Liver (tissue), 9 donors: ENCODE measurements around the gene GABRA4. TPM values are rescaled to one million over a fixed set of nuclear protein-coding genes. Genes with fewer than 3 reads are reported as not detected.

Experiments used
- DNase-seq: peaks from one replicate; pipeline ENCODE4 v3.0.0-alpha.2; 2017; ENCODE audit warnings: low spot score
- H3K27ac ChIP-seq, 2 donors: one replicate each; pipeline ENCODE4 v1.7.0; 2013; ENCODE audit warnings: inconsistent platforms in 2 of 2, low read length in 2 of 2, control low read depth in 1 of 2, low read depth in 1 of 2, mild to moderate bottlenecking in 1 of 2
- H3K27me3 ChIP-seq, 4 donors: one replicate each; pipeline versions ENCODE4 v1.6.1 to v1.7.0; 2013; ENCODE audit warnings: low read length in 3 of 4, inconsistent platforms in 1 of 4, mild to moderate bottlenecking in 1 of 4, moderate library complexity in 1 of 4; ENCODE audit not compliant: control insufficient read depth in 4 of 4, insufficient read depth in 4 of 4
- H3K36me3 ChIP-seq, 4 donors: one replicate each; pipeline versions ENCODE4 v1.6.1 to v1.7.0; 2013; ENCODE audit warnings: low read length in 3 of 4, mild to moderate bottlenecking in 3 of 4, low read depth in 1 of 4, moderate library complexity in 1 of 4; ENCODE audit not compliant: control insufficient read depth in 4 of 4, insufficient read depth in 3 of 4
- H3K4me1 ChIP-seq, 4 donors: one replicate each; pipeline versions ENCODE4 v1.6.1 to v1.7.0; 2013; ENCODE audit warnings: low read length in 3 of 4, mild to moderate bottlenecking in 3 of 4, moderate library complexity in 1 of 4; ENCODE audit not compliant: control insufficient read depth in 4 of 4, insufficient read depth in 4 of 4
- H3K4me3 ChIP-seq, 3 donors: one replicate each; pipeline versions ENCODE4 v1.6.1 to v1.7.0; 2013; ENCODE audit warnings: low read length in 3 of 3, control low read depth in 1 of 3, low read depth in 1 of 3, mild to moderate bottlenecking in 1 of 3
- H3K9ac ChIP-seq, 2 donors: one replicate each; pipeline ENCODE4 v1.7.0; 2013; ENCODE audit warnings: low read length in 2 of 2, mild to moderate bottlenecking in 2 of 2, moderate library complexity in 2 of 2, control low read depth in 1 of 2, low read depth in 1 of 2
- H3K9me3 ChIP-seq, 4 donors: one replicate each; pipeline versions ENCODE4 v1.6.1 to v1.7.0; 2013; ENCODE audit warnings: low read length in 3 of 4; ENCODE audit not compliant: control insufficient read depth in 4 of 4
- EGR1 ChIP-seq, 2 donors: IDR thresholded peaks; 2 replicates each; pipeline ENCODE4 v1.6.1; 2016 to 2018; ENCODE audit warnings: antibody characterized with exemption in 2 of 2, low read depth in 2 of 2
- FOXA1 ChIP-seq: IDR thresholded peaks from 2 replicates; pipeline ENCODE4 v1.6.1; 2016; ENCODE audit warnings: antibody characterized with exemption
- FOXA2 ChIP-seq: IDR thresholded peaks from 2 replicates; pipeline ENCODE4 v1.6.1; 2016; ENCODE audit warnings: antibody characterized with exemption
- GABPA ChIP-seq, 2 donors: IDR thresholded peaks in 1 of 2; conservative IDR thresholded peaks in 1 of 2; 2 replicates each; pipeline ENCODE4 v1.6.1; 2016; ENCODE audit warnings: antibody characterized with exemption in 2 of 2, mild to moderate bottlenecking in 1 of 2, moderate library complexity in 1 of 2
- HNF4A ChIP-seq, 2 donors: conservative IDR thresholded peaks; 2 replicates each; pipeline ENCODE4 v1.6.1; 2016; ENCODE audit warnings: antibody characterized with exemption in 2 of 2, mild to moderate bottlenecking in 2 of 2
- HNF4G ChIP-seq: IDR thresholded peaks from 2 replicates; pipeline ENCODE4 v1.6.1; 2016; ENCODE audit warnings: antibody characterized with exemption
- JUND ChIP-seq, 2 donors: IDR thresholded peaks; 2 replicates each; pipeline ENCODE4 v1.6.1; 2016; ENCODE audit warnings: antibody characterized with exemption in 2 of 2
- NR2F2 ChIP-seq: IDR thresholded peaks from 2 replicates; pipeline ENCODE4 v1.6.1; 2016; ENCODE audit warnings: antibody characterized with exemption
- RAD21 ChIP-seq, 2 donors: IDR thresholded peaks; 2 replicates each; pipeline ENCODE4 v1.6.1; 2016; ENCODE audit warnings: antibody characterized with exemption in 2 of 2, mild to moderate bottlenecking in 2 of 2
- REST ChIP-seq: IDR thresholded peaks from 2 replicates; pipeline ENCODE4 v1.6.1; 2016; ENCODE audit warnings: antibody characterized with exemption, mild to moderate bottlenecking
- RXRA ChIP-seq, 2 donors: IDR thresholded peaks; 2 replicates each; pipeline ENCODE4 v1.6.1; 2017 to 2018; ENCODE audit warnings: antibody characterized with exemption in 2 of 2, mild to moderate bottlenecking in 1 of 2
- SP1 ChIP-seq: IDR thresholded peaks from 2 replicates; pipeline ENCODE4 v1.6.1; 2018; ENCODE audit warnings: antibody characterized with exemption, mild to moderate bottlenecking
- TAF1 ChIP-seq: conservative IDR thresholded peaks from 2 replicates; pipeline ENCODE4 v1.6.1; 2016; ENCODE audit warnings: antibody characterized with exemption, mild to moderate bottlenecking
- YY1 ChIP-seq: IDR thresholded peaks from 2 replicates; pipeline ENCODE4 v1.6.1; 2016; ENCODE audit warnings: antibody characterized with exemption, mild to moderate bottlenecking
- ZBTB33 ChIP-seq: IDR thresholded peaks from 2 replicates; pipeline ENCODE4 v1.6.1; 2016; ENCODE audit warnings: antibody characterized with exemption
- WGBS: extraction: QIAGEN DNeasy Blood & Tissue Kit; methylation state at CpG from one replicate; pipeline ENCODE4 v1.1.7; 2013; 5-methylcytosine and 5-hydroxymethylcytosine counted together
- polyA plus RNA-seq, 2 donors: library from polyadenylated mRNA; stranded (reverse) in 1 of 2; unstranded in 1 of 2; fragments of 200-250 nt in 1 of 2; fragments of >200 nt in 1 of 2; fragmentation: Nextera tagmentation in 1 of 2; extraction: Ambion mirVana in 1 of 2; gene quantifications; one replicate each; pipeline versions ENCODE4 v1.2.1 to v1.2.3, GENCODE V29; 2013 to 2015
- total RNA-seq, 2 donors: library from RNA; depleted of rRNA; stranded (reverse); fragments of >200 nt; gene quantifications; one replicate each; pipeline ENCODE4 v1.2.3, GENCODE V29; 2014
- TF ChIP-seq, protein P1 (sequence below): IDR thresholded peaks from 2 replicates; pipeline ENCODE4 v1.6.1; 2016; ENCODE audit warnings: antibody characterized with exemption
- TF ChIP-seq, protein P2 (sequence below): IDR thresholded peaks from 2 replicates; pipeline ENCODE4 v1.6.1; 2016; ENCODE audit warnings: antibody characterized with exemption
- TF ChIP-seq, protein P3 (sequence below): fragments of 150-350 bp; IDR thresholded peaks from 2 replicates; pipeline ENCODE4 v1.5.1; 2017; ENCODE audit warnings: improper control_type of control experiment, low read depth, low read length; ENCODE audit not compliant: missing input control
- donor health status: healthy.
- donor health status: healthy.
- donor health status: healthy.
- donor health status: healthy.
- donor health status: healthy.

The GABRA4 gene
- total and polyA plus RNA-seq, 4 donors, result under 0.01 TPM; not detected in 3

- DNase-seq, result no peak
- no peaks in the 10 kb centered on the region for H3K4me1 ChIP-seq
- TF ChIP-seq GABPA (IDR thresholded peaks at IDR 0.05 in 1 of 2, conservative IDR thresholded peaks at IDR 0.05 in 1 of 2) (no peak), NR2F2 (no peak), TAF1 (no peak), FOXA1 (no peak), RAD21 (IDR thresholded peaks at IDR 0.05) (no peak), HNF4G (no peak)
- TF ChIP-seq, protein P1, sequence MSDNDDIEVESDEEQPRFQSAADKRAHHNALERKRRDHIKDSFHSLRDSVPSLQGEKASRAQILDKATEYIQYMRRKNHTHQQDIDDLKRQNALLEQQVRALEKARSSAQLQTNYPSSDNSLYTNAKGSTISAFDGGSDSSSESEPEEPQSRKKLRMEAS, result no peak
- no peaks in the 10 kb centered on the region for H3K9me3 ChIP-seq
- H3K36me3 ChIP-seq, result no peaks in the 10 kb centered on the region
- no peak overlapping the region for H3K9ac ChIP-seq
- H3K27ac ChIP-seq, result no peak overlapping the region
- no peak overlapping the region for H3K4me3 ChIP-seq
- H3K27me3 ChIP-seq, result no peaks in the 10 kb centered on the region
- WGBS, result 69% methylated on average over 3 of the region's 3 CpGs
Observed at GRCh38 chr4:46922205-46922604, 71.2 kb downstream of the GABRA4 start.

DNA sequence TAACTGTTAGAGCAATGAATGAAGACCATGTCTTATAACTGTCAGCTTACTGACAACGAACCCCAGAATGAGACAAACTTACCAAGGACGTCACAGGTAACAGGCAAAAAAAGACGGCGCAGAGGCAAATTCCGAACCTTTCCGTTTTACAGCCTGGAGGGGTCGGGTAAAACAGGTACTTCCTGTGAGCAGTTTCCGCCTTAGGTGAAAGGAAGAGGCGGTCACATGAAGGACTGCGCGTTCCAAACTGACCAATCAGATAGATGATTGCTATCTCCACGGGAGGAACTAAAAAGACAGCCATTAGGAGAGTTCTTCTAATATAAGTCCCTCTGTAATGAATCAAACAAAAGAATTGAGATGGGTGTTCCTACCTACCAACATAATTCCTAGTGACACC is 84.3 kb downstream of the GABRA4 start, which contains the start of gene COX7B2:
COX7B2 (minus strand) TSS at position 168 of the 400 bp plus-strand sequence. CDS start 174,053 bp downstream, outside the sequence.
- Histone ChIP-seq H3K4me1 (no peaks in the 10 kb centered on the region), H3K9me3 (no peaks in the 10 kb centered on the region), H3K9ac (no peak within 1 kb of the TSS), H3K36me3 (no peaks in the 10 kb centered on the region), H3K27me3 (no peaks in the 10 kb centered on the region), H3K4me3 (no peak within 1 kb of the TSS), H3K27ac (no peak within 1 kb of the TSS)
- no peak for DNase-seq
- no peak for TF ChIP-seq NR2F2
- TF ChIP-seq, protein P1, result no peak
- TF ChIP-seq RAD21 (IDR thresholded peaks at IDR 0.05), result no peak
- no peak for TF ChIP-seq FOXA2
- no peak for TF ChIP-seq RXRA (IDR thresholded peaks at IDR 0.05)
- TF ChIP-seq, protein P2, sequence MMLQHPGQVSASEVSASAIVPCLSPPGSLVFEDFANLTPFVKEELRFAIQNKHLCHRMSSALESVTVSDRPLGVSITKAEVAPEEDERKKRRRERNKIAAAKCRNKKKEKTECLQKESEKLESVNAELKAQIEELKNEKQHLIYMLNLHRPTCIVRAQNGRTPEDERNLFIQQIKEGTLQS, result no peak
- no peak for TF ChIP-seq FOXA1
- TF ChIP-seq SP1, result no peak
- TF ChIP-seq EGR1 (IDR thresholded peaks at IDR 0.05; ENCODE audit: low read depth in 2 of 2), result no peak
- no peak for TF ChIP-seq HNF4G
- no peak for TF ChIP-seq ZBTB33
- TF ChIP-seq YY1, result no peak
- TF ChIP-seq TAF1, result no peak
- TF ChIP-seq HNF4A (conservative IDR thresholded peaks at IDR 0.05), result no peak
- TF ChIP-seq, protein P3, sequence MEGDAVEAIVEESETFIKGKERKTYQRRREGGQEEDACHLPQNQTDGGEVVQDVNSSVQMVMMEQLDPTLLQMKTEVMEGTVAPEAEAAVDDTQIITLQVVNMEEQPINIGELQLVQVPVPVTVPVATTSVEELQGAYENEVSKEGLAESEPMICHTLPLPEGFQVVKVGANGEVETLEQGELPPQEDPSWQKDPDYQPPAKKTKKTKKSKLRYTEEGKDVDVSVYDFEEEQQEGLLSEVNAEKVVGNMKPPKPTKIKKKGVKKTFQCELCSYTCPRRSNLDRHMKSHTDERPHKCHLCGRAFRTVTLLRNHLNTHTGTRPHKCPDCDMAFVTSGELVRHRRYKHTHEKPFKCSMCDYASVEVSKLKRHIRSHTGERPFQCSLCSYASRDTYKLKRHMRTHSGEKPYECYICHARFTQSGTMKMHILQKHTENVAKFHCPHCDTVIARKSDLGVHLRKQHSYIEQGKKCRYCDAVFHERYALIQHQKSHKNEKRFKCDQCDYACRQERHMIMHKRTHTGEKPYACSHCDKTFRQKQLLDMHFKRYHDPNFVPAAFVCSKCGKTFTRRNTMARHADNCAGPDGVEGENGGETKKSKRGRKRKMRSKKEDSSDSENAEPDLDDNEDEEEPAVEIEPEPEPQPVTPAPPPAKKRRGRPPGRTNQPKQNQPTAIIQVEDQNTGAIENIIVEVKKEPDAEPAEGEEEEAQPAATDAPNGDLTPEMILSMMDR, result no peak
- no peak for TF ChIP-seq JUND (IDR thresholded peaks at IDR 0.05)
- TF ChIP-seq REST, result no peak
- no peak for TF ChIP-seq GABPA (IDR thresholded peaks at IDR 0.05 in 1 of 2, conservative IDR thresholded peaks at IDR 0.05 in 1 of 2)
- WGBS, result 90% methylated on average over 12 of the region's 12 CpGs
